Lower lobe of right lung (tissue), 2 donors: ENCODE data around the gene P2RX2. TPM values are rescaled to one million over a fixed set of nuclear protein-coding genes. Genes with fewer than 3 reads are reported as not detected.

ENCODE experiments used
- ATAC-seq, 2 donors: fragments of 200-7000 bp; cut with Tn5 transposase; one replicate each; pipeline ENCODE4 v1.9.1; 2020 to 2022; ENCODE audit warnings: mild to moderate bottlenecking in 2 of 2, moderate library complexity in 2 of 2
- DNase-seq: peaks from one replicate; pipeline ENCODE4 v3.0.0-alpha.2; 2020
- H3K27ac ChIP-seq: fragments of 200-600 bp; one replicate; pipeline ENCODE4 v1.8.0; 2022
- H3K27me3 ChIP-seq: fragments of 200-600 bp; one replicate; pipeline ENCODE4 v1.8.0; 2022; ENCODE audit warnings: low read depth
- H3K36me3 ChIP-seq: fragments of 200-600 bp; one replicate; pipeline ENCODE4 v1.8.0; 2022; ENCODE audit warnings: mild to moderate bottlenecking
- H3K4me1 ChIP-seq: fragments of 200-600 bp; one replicate; pipeline ENCODE4 v1.8.0; 2022
- H3K4me3 ChIP-seq: fragments of 200-600 bp; one replicate; pipeline ENCODE4 v1.8.0; 2022; ENCODE audit warnings: mild to moderate bottlenecking
- H3K9me3 ChIP-seq: fragments of 200-600 bp; one replicate; pipeline ENCODE4 v1.8.0; 2022
- CTCF ChIP-seq: fragments of 200-600 bp; IDR thresholded peaks from one replicate; pipeline ENCODE4 v1.8.0; 2022; ENCODE audit warnings: antibody characterized with exemption, mild to moderate bottlenecking
- intact Hi-C: fragments of 100-400 bp; cut with DNase I; formaldehyde crosslinking; loops from one replicate; pipeline ENCODE4 v1.11.0; 2022
- total RNA-seq: library from RNA; stranded (reverse); fragmentation: NEBNext Ultra II Directional; extraction: Animal tissue kit (Norgen Biotek cat#: 25700); gene quantifications from one replicate; pipeline ENCODE4 v1.2.1, GENCODE V29; 2021
- donor health status: DM: no; HTN: yes; CAD: no; lungs with severe emphysema.

The P2RX2 gene
- total RNA-seq, 1 donor from 2014 or later: 0.56 TPM

- Histone ChIP-seq H3K36me3 (peaks cover 61% of the 10 kb centered on the region), H3K9me3 (no peaks in the 10 kb centered on the region), H3K27me3 (no peaks in the 10 kb centered on the region), H3K4me1 (no peaks in the 10 kb centered on the region), H3K27ac (no peak overlapping the region), H3K4me3 (no peak overlapping the region)
- ATAC-seq: no peak
- TF ChIP-seq CTCF: no peak
- intact Hi-C loops: no loop called here
- DNase-seq: no peak
These were observed 29.3 kb downstream of the P2RX2 start for GRCh38 chr12:132647858-132648257.

GRCh38 chr12:132648616-132649225 lies 30.1 kb downstream of the P2RX2 start:
- ATAC-seq: no peak
- peaks cover 61% of the 10 kb centered on the region for H3K36me3 ChIP-seq
- intact Hi-C loops: no loop called here

GRCh38 chr12:132649226-132649945 lies 30.8 kb downstream of the P2RX2 start:
- intact Hi-C loops: no loop called here
- TF ChIP-seq CTCF: no peak
- H3K27ac ChIP-seq: no peak overlapping the region
- ATAC-seq (peak in 1 of 2 donors; percentile 30), DNase-seq (no peak)
- peaks cover 62% of the 10 kb centered on the region for H3K36me3 ChIP-seq
- H3K4me1 ChIP-seq: no peaks in the 10 kb centered on the region
- H3K27me3 ChIP-seq: no peaks in the 10 kb centered on the region
- H3K9me3 ChIP-seq: no peaks in the 10 kb centered on the region
- H3K4me3 ChIP-seq: no peak overlapping the region

More at GRCh38 chr12:132648616-132649225, 30.1 kb downstream of the P2RX2 start:
- H3K4me1 ChIP-seq: no peaks in the 10 kb centered on the region
- no peak overlapping the region for H3K27ac ChIP-seq
- no peak for TF ChIP-seq CTCF
- no peaks in the 10 kb centered on the region for H3K27me3 ChIP-seq
- H3K9me3 ChIP-seq: no peaks in the 10 kb centered on the region
- DNase-seq: no peak
- H3K4me3 ChIP-seq: no peak overlapping the region

- no peak for ATAC-seq
These were observed 33.0 kb downstream of the P2RX2 start for GRCh38 chr12:132651444-132652100.

More at GRCh38 chr12:132651444-132652100, 33.0 kb downstream of the P2RX2 start:
- Histone ChIP-seq H3K36me3 (peaks cover 76% of the 10 kb centered on the region), H3K27me3 (no peaks in the 10 kb centered on the region), H3K27ac (no peak overlapping the region), H3K9me3 (no peaks in the 10 kb centered on the region), H3K4me3 (no peak overlapping the region), H3K4me1 (no peaks in the 10 kb centered on the region)
- intact Hi-C loops: no loop called here
- no peak for DNase-seq
- no peak for TF ChIP-seq CTCF
